Hepatocyte (in vitro differentiated cells): ENCODE data around the gene TLR1. TPM values are rescaled to one million over a fixed set of nuclear protein-coding genes. Genes with fewer than 3 reads are reported as not detected.

ENCODE experiments used
- DNase-seq: peaks from one replicate; pipeline ENCODE4 v3.0.0-alpha.2; 2016; ENCODE audit warnings: low spot score
- H2AFZ ChIP-seq: fragments of 200-600 bp; sonication (generic); 2 replicates; pipeline ENCODE4 v1.6.0; 2016; ENCODE audit warnings: antibody characterized with exemption, mild to moderate bottlenecking
- H3K27ac ChIP-seq: fragments of 200-600 bp; sonication (generic); 2 replicates; pipeline ENCODE4 v1.5.1; 2016; ENCODE audit warnings: mild to moderate bottlenecking
- H3K27me3 ChIP-seq: fragments of 200-600 bp; sonication (generic); 2 replicates; pipeline ENCODE4 v1.6.1; 2016
- H3K36me3 ChIP-seq: fragments of 200-600 bp; sonication (generic); replicated peaks from 2 replicates; pipeline ENCODE4 v1.5.1; 2016; ENCODE audit warnings: low read depth; ENCODE audit not compliant: insufficient read depth
- H3K4me1 ChIP-seq: fragments of 200-600 bp; sonication (generic); 2 replicates; pipeline ENCODE4 v1.5.1; 2016; ENCODE audit warnings: mild to moderate bottlenecking, moderate library complexity; ENCODE audit not compliant: insufficient read depth
- H3K4me2 ChIP-seq: fragments of 200-600 bp; sonication (generic); 2 replicates; pipeline ENCODE4 v1.6.0; 2016
- H3K4me3 ChIP-seq: fragments of 200-600 bp; sonication (generic); 2 replicates; pipeline ENCODE4 v1.5.1; 2016; ENCODE audit warnings: mild to moderate bottlenecking
- H3K79me2 ChIP-seq: fragments of 200-600 bp; sonication (generic); 2 replicates; pipeline ENCODE4 v1.6.0; 2017; ENCODE audit warnings: mild to moderate bottlenecking
- H3K9me2 ChIP-seq: fragments of 200-600 bp; sonication (generic); replicated peaks from 2 replicates; pipeline ENCODE4 v1.6.0; 2017; ENCODE audit warnings: mild to moderate bottlenecking; ENCODE audit not compliant: insufficient read depth
- H3K9me3 ChIP-seq: fragments of 200-600 bp; sonication (generic); 2 replicates; pipeline ENCODE4 v1.5.1; 2016; ENCODE audit warnings: low read depth, mild to moderate bottlenecking
- H4K20me1 ChIP-seq: fragments of 200-600 bp; sonication (generic); 2 replicates; pipeline ENCODE4 v1.6.0; 2016; ENCODE audit warnings: mild to moderate bottlenecking; ENCODE audit not compliant: insufficient read depth, poor library complexity, severe bottlenecking
- CTCF ChIP-seq: fragments of 200-600 bp; sonication (generic); IDR thresholded peaks from 2 replicates; pipeline ENCODE4 v1.5.1; 2016; ENCODE audit warnings: antibody characterized with exemption, mild to moderate bottlenecking; ENCODE audit not compliant: poor library complexity
- EZH2 ChIP-seq: fragments of 200-600 bp; sonication (generic); IDR thresholded peaks from 2 replicates; pipeline ENCODE4 v1.6.1; 2016; ENCODE audit warnings: antibody characterized with exemption, mild to moderate bottlenecking, borderline replicate concordance
- EZH2phosphoT487 ChIP-seq: fragments of 200-600 bp; sonication (generic); IDR thresholded peaks from one replicate; pipeline ENCODE4 v1.6.1; 2018; ENCODE audit warnings: antibody characterized with exemption, mild to moderate bottlenecking, low read depth, moderate library complexity; ENCODE audit not compliant: unreplicated experiment, severe bottlenecking
- WGBS: methylation state at CpG from one replicate; pipeline ENCODE4 v1.1.6; 2016; ENCODE audit warnings: low lambda C conversion rate; ENCODE audit errors: missing lambda C conversion rate; 5-methylcytosine and 5-hydroxymethylcytosine counted together
- polyA plus RNA-seq: library from polyadenylated mRNA; unstranded; fragments of >200 nt; fragmentation: Nextera tagmentation; extraction: Ambion mirVana; gene quantifications from 2 replicates; pipeline ENCODE4 v1.2.1, GENCODE V29; 2016
- total RNA-seq: library from RNA; depleted of rRNA; stranded (reverse); fragments of >200 nt; gene quantifications from 2 replicates; pipeline ENCODE4 v1.2.3, GENCODE V29; 2014

The TLR1 gene
- total and polyA plus RNA-seq, 2 experiments from 2014 or later: 1.0 to 2.7 TPM

DNA sequence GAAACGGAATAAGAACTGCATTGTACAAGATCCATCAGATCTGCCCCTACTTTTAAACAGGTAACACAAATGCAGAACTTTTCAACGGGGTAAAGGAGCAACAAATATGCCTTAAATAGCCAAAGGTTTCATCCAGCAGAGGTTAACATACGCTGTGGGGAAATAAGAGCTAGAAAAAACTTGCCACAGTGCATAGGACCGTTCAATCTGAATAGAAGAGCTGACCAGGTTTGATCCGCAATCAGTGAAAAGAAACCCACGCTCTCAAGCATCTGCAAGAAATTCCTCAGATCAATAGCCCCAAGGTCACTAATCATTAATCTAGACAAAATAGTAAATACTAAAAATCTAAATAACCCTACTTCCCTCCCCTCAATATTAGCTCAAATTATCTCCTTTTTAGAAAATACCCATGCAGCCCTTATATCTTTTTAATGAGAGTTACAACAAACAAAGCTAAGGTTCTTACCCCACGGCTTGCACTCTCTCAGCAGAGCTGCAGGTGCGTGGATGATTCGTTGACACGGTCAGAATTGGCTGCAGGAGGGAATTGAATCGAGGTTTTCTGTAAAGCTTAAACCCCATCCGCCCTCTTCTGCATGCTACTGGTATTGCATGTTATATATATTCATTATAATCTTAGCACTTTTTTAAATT, 22.0 kb downstream of the TLR1 start, which contains the start of gene TLR10:
Gene TLR10 (minus strand): TSS at position 539 of the 657 bp plus-strand sequence. CDS start 7,400 bp downstream, outside the sequence.
- no peak for TF ChIP-seq EZH2
- TF ChIP-seq CTCF: peak; percentile 67
- DNase-seq: peak; percentile 75
- Histone ChIP-seq H3K4me2 (no peak within 1 kb of the TSS), H3K36me3 (no peaks in the 10 kb centered on the region), H3K4me1 (no peaks in the 10 kb centered on the region), H3K4me3 (no peak within 1 kb of the TSS), H3K79me2 (no peaks in the 10 kb centered on the region), H2AFZ (no peak within 1 kb of the TSS), H3K9me3 (no peaks in the 10 kb centered on the region), H4K20me1 (no peaks in the 10 kb centered on the region), H3K27me3 (no peaks in the 10 kb centered on the region), H3K27ac (no peak within 1 kb of the TSS), H3K9me2 (no peaks in the 10 kb centered on the region)
- 43% methylated on average over 12 of the region's 12 CpGs for WGBS

- TF ChIP-seq CTCF: no peak
- no peak for TF ChIP-seq EZH2phosphoT487
- Histone ChIP-seq H3K27me3 (no peaks in the 10 kb centered on the region), H2AFZ (no peak overlapping the region), H3K4me2 (no peak overlapping the region), H3K27ac (no peak overlapping the region), H4K20me1 (no peaks in the 10 kb centered on the region), H3K9me2 (no peaks in the 10 kb centered on the region), H3K4me1 (no peaks in the 10 kb centered on the region), H3K9me3 (no peaks in the 10 kb centered on the region), H3K4me3 (no peak overlapping the region), H3K79me2 (no peaks in the 10 kb centered on the region), H3K36me3 (no peaks in the 10 kb centered on the region)
- WGBS: 87% methylated on average over 4 of the region's 4 CpGs
- DNase-seq: no peak
Measured at GRCh38 chr4:38781854-38782261, 22.7 kb downstream of the TLR1 start.

- H4K20me1 ChIP-seq: no peaks in the 10 kb centered on the region
- no peak for DNase-seq
- H3K27ac ChIP-seq: no peak overlapping the region
- TF ChIP-seq EZH2phosphoT487: no peak
- no peak for TF ChIP-seq EZH2
- no peak for TF ChIP-seq CTCF
- no peak overlapping the region for H3K4me3 ChIP-seq
- H2AFZ ChIP-seq: no peak overlapping the region
- H3K9me3 ChIP-seq: no peaks in the 10 kb centered on the region
- no peaks in the 10 kb centered on the region for H3K9me2 ChIP-seq
- no peaks in the 10 kb centered on the region for H3K27me3 ChIP-seq
- no peaks in the 10 kb centered on the region for H3K36me3 ChIP-seq
- no peaks in the 10 kb centered on the region for H3K79me2 ChIP-seq
- H3K4me2 ChIP-seq: no peak overlapping the region
- no peaks in the 10 kb centered on the region for H3K4me1 ChIP-seq
- 91% methylated on average over 4 of the region's 4 CpGs for WGBS
Measured at GRCh38 chr4:38780833-38781484, 23.6 kb downstream of the TLR1 start.
